Keratinocyte (primary cell): ENCODE measurements around the gene ZNF496. TPM values are rescaled to one million over a fixed set of nuclear protein-coding genes. Genes with fewer than 3 reads are reported as not detected.

Experiments
- DNase-seq: peaks from one replicate; pipeline ENCODE4 v3.0.0-alpha.2; 2011; ENCODE audit warnings: low read depth, missing footprints, low spot score
- FAIRE-seq: peaks from 2 replicates; lab custom pipeline; 2011; peaks lifted over from hg19 to GRCh38; lab: Jason Lieb, UNC
- H2AFZ ChIP-seq: 2 replicates; pipeline ENCODE4 v1.6.0; 2012; ENCODE audit warnings: low read length, control low read depth, inconsistent platforms; ENCODE audit not compliant: control insufficient read depth
- H3K27ac ChIP-seq: 2 replicates; pipeline ENCODE4 v1.5.1; 2011; ENCODE audit warnings: low read length; ENCODE audit not compliant: control insufficient read depth, insufficient read depth
- H3K27me3 ChIP-seq: 3 replicates; pipeline ENCODE4 v1.6.0; 2011; ENCODE audit warnings: low read length; ENCODE audit not compliant: control insufficient read depth, insufficient read depth; ENCODE audit errors: extremely low read depth
- H3K36me3 ChIP-seq, 2 experiments: 2 replicates in 1 of 2; 3 replicates in 1 of 2; pipeline ENCODE4 v1.5.1; 2011; ENCODE audit warnings: low read length in 2 of 2, mild to moderate bottlenecking in 1 of 2; ENCODE audit not compliant: control insufficient read depth in 2 of 2, insufficient read depth in 2 of 2; ENCODE audit errors: extremely low read depth in 1 of 2
- H3K4me1 ChIP-seq: 3 replicates; pipeline ENCODE4 v1.5.1; 2011; ENCODE audit warnings: low read length; ENCODE audit not compliant: control insufficient read depth, insufficient read depth; ENCODE audit errors: extremely low read depth
- H3K4me2 ChIP-seq: 3 replicates; pipeline ENCODE4 v1.6.0; 2011; ENCODE audit warnings: low read depth, low read length; ENCODE audit not compliant: control insufficient read depth, insufficient read depth; ENCODE audit errors: extremely low read depth
- H3K4me3 ChIP-seq, 3 experiments: fragments of 200-600 bp in 1 of 3; sonication (generic) in 1 of 3; 2 replicates in 2 of 3; 3 replicates in 1 of 3; pipeline ENCODE4 v1.5.1; 2011 to 2016; ENCODE audit warnings: low read length in 3 of 3, mild to moderate bottlenecking in 3 of 3, control low read depth in 2 of 3, inconsistent platforms in 1 of 3, low read depth in 1 of 3, mixed read lengths in 1 of 3, mixed run types in 1 of 3, moderate library complexity in 1 of 3; ENCODE audit not compliant: control insufficient read depth in 2 of 3, insufficient read depth in 2 of 3; ENCODE audit errors: extremely low read depth in 1 of 3
- H3K79me2 ChIP-seq: 2 replicates; pipeline ENCODE4 v1.6.0; 2012; ENCODE audit warnings: low read length; ENCODE audit not compliant: control insufficient read depth, insufficient read depth
- H3K9ac ChIP-seq: 3 replicates; pipeline ENCODE4 v1.6.0; 2011; ENCODE audit warnings: low read length; ENCODE audit not compliant: control insufficient read depth, insufficient read depth; ENCODE audit errors: extremely low read depth
- H3K9me1 ChIP-seq: 3 replicates; pipeline ENCODE4 v1.6.0; 2011; ENCODE audit warnings: low read length; ENCODE audit not compliant: control insufficient read depth, insufficient read depth; ENCODE audit errors: extremely low read depth
- H3K9me3 ChIP-seq: 2 replicates; pipeline ENCODE4 v1.5.1; 2012; ENCODE audit warnings: low read depth, low read length; ENCODE audit not compliant: control insufficient read depth
- H4K20me1 ChIP-seq: 3 replicates; pipeline ENCODE4 v1.6.0; 2011; ENCODE audit warnings: low read length; ENCODE audit not compliant: control insufficient read depth, insufficient read depth; ENCODE audit errors: extremely low read depth
- CTCF ChIP-seq, 3 experiments: IDR thresholded peaks in 1 of 3; conservative IDR thresholded peaks in 1 of 3; optimal IDR thresholded peaks in 1 of 3; 2 replicates in 2 of 3; 3 replicates in 1 of 3; pipeline versions ENCODE3 to v1.5.1; 2011; ENCODE audit warnings: low read length in 3 of 3, mild to moderate bottlenecking in 3 of 3, moderate library complexity in 2 of 3, control low read depth in 1 of 3, inconsistent platforms in 1 of 3; ENCODE audit not compliant: insufficient read depth in 2 of 3; ENCODE audit errors: extremely low read depth in 1 of 3
- EZH2 ChIP-seq: IDR thresholded peaks from one replicate; pipeline ENCODE4 v1.6.1; 2012; ENCODE audit warnings: inconsistent platforms, mild to moderate bottlenecking, low read length, moderate library complexity
- dilution Hi-C: fragments of 300-500 bp; cut with MboI; formaldehyde crosslinking; loops from one replicate; pipeline ENCODE4 v1.7.0; 2020; ENCODE audit warnings: low sequenced_read_pairs; ENCODE audit not compliant: extremely low pct_ligation_motif_present
- polyA plus RNA-seq, 5 experiments: library from polyadenylated mRNA; depleted of rRNA in 3 of 5; stranded (reverse) in 3 of 5; stranded (forward) in 1 of 5; unstranded in 1 of 5; fragments of >200 nt; gene quantifications; 1 replicate in 1 of 5; 2 replicates in 3 of 5; 3 replicates in 1 of 5; pipeline versions ENCODE4 v1.2.1 to v1.2.3, GENCODE V29; 2011 to 2012; ENCODE audit warnings: missing spikeins in 2 of 5, low read depth in 1 of 5, low replicate concordance in 1 of 5

Gene ZNF496
- polyA plus RNA-seq, 1 donor (not counting 4 experiments of a cell fraction or from before 2014, with no cell fraction given), result 8.9 TPM

GRCh38 chr1:247317702-247318101 is 14.0 kb downstream of the ZNF496 start:
- peaks cover 3 to 8% of the 10 kb centered on the region in 2 experiments for H3K36me3 ChIP-seq
- no peaks in the 10 kb centered on the region for H4K20me1 ChIP-seq
- H3K4me2 ChIP-seq, result no peak overlapping the region
- no peak overlapping the region for H2AFZ ChIP-seq
- H3K79me2 ChIP-seq, result no peaks in the 10 kb centered on the region
- H3K9ac ChIP-seq, result no peak overlapping the region
- peaks cover 5% of the 10 kb centered on the region for H3K4me1 ChIP-seq
- FAIRE-seq (no peak), DNase-seq (no peak)
- no peaks in the 10 kb centered on the region for H3K27me3 ChIP-seq
- no peak overlapping the region for H3K4me3 ChIP-seq
- dilution Hi-C loops, result no loop called here
- TF ChIP-seq EZH2, result no peak
- no peak for TF ChIP-seq CTCF (optimal IDR thresholded peaks at IDR 0.05 in 1 of 3, IDR thresholded peaks at IDR 0.05 in 1 of 3, conservative IDR thresholded peaks at IDR 0.05 in 1 of 3; ENCODE audit: extremely low read depth in 1 of 3, insufficient read depth in 2 of 3, low read length in 3 of 3)
- no peaks in the 10 kb centered on the region for H3K9me3 ChIP-seq
- H3K27ac ChIP-seq, result no peak overlapping the region
- no peaks in the 10 kb centered on the region for H3K9me1 ChIP-seq

GRCh38 chr1:247316590-247317197 is 15.0 kb downstream of the ZNF496 start:
- peaks cover 3 to 8% of the 10 kb centered on the region in 2 experiments for H3K36me3 ChIP-seq
- H2AFZ ChIP-seq, result no peak overlapping the region
- dilution Hi-C loops, result no loop called here
- no peak for DNase-seq
- no peak overlapping the region for H3K4me2 ChIP-seq
- H3K4me1 ChIP-seq, result peaks cover 5% of the 10 kb centered on the region
- H3K27me3 ChIP-seq, result no peaks in the 10 kb centered on the region
- H3K9me3 ChIP-seq, result no peaks in the 10 kb centered on the region
- FAIRE-seq, result no peak
- H4K20me1 ChIP-seq, result no peaks in the 10 kb centered on the region
- no peak overlapping the region for H3K27ac ChIP-seq
- H3K9me1 ChIP-seq, result no peaks in the 10 kb centered on the region
- H3K9ac ChIP-seq, result no peak overlapping the region
- no peak overlapping the region for H3K4me3 ChIP-seq
- H3K79me2 ChIP-seq, result no peaks in the 10 kb centered on the region
- TF ChIP-seq CTCF (optimal IDR thresholded peaks at IDR 0.05 in 1 of 3, IDR thresholded peaks at IDR 0.05 in 1 of 3, conservative IDR thresholded peaks at IDR 0.05 in 1 of 3; ENCODE audit: extremely low read depth in 1 of 3, insufficient read depth in 2 of 3, low read length in 3 of 3) (no peak), EZH2 (no peak)
